ENCODE results near the gene ZCCHC7. TPM values are rescaled to one million over a fixed set of nuclear protein-coding genes. Genes with fewer than 3 reads are reported as not detected.
A peak's percentile ranks its signal among the peaks of the same experiment; 100 is the strongest.

The ZCCHC7 gene
- total RNA-seq, 1 donor from 2014 or later: 12.0 TPM

DNA sequence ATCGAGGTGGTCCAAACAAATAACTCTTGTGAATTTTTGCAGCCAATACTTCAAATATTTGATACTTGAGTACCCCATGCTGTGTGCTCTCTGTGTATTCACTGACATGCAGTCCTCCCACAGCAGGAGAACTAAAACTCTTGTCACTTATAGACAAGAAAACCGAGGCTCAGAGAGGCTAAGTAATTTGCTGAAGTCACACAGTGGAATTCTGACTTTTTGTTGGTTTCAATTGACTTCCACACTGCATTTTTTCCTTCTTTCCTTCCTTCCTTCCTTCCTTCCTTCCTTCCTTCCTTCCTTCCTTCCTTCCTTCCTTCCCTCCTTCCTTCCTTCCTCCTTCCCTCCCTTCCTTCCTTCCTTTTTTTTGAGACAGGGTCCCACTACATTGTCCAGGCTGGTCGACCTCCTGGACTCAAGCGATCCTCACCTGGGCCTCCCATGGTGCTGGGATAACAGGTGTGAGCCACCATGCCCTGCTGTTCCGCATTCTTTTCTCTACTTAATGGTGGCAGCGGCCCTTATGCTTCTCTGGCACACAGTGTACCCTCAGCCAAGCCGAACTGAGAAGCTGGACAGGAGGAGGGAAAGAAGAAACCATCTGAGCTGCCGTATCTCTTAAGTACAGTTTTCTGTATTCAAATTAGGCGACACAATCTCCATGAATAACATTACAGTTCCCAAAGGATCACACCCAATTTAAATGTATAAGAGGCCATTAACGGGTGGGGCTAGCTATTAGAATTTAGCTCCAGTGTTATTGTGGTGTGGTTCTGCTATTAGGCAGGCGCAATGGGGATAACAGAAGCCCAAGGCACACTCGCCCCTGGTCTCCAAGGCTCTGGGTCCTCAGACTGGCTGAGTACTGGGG, 263.7 kb downstream of the ZCCHC7 start:
- no peak for TF ChIP-seq CTCF (IDR thresholded peaks at IDR 0.05; ENCODE audit: unreplicated experiment)
- H3K4me1 Mint-ChIP-seq (ENCODE audit: unreplicated experiment): no peaks in the 10 kb centered on the region
- H3K9me3 Mint-ChIP-seq (ENCODE audit: unreplicated experiment): no peaks in the 10 kb centered on the region
- peaks cover 5% of the 10 kb centered on the region for H3K36me3 Mint-ChIP-seq (ENCODE audit: low read depth, unreplicated experiment)
- H3K27ac Mint-ChIP-seq (ENCODE audit: unreplicated experiment): no peak overlapping the region
- peaks cover 1% of the 10 kb centered on the region for H3K27me3 Mint-ChIP-seq (ENCODE audit: unreplicated experiment)
- H3K4me3 Mint-ChIP-seq (ENCODE audit: unreplicated experiment): no peak overlapping the region
- no peak for DNase-seq (ENCODE audit: low spot score)

GRCh38 chr9:37385286-37385685, 264.9 kb downstream of the ZCCHC7 start:
- H3K4me3 Mint-ChIP-seq (ENCODE audit: unreplicated experiment): no peak overlapping the region
- no peaks in the 10 kb centered on the region for H3K4me1 Mint-ChIP-seq (ENCODE audit: unreplicated experiment)
- H3K9me3 Mint-ChIP-seq (ENCODE audit: unreplicated experiment): no peaks in the 10 kb centered on the region
- H3K36me3 Mint-ChIP-seq (ENCODE audit: low read depth, unreplicated experiment): peaks cover 5% of the 10 kb centered on the region
- no peak for TF ChIP-seq CTCF (IDR thresholded peaks at IDR 0.05; ENCODE audit: unreplicated experiment)
- no peak overlapping the region for H3K27ac Mint-ChIP-seq (ENCODE audit: unreplicated experiment)
- peaks cover 1% of the 10 kb centered on the region for H3K27me3 Mint-ChIP-seq (ENCODE audit: unreplicated experiment)
- no peak for DNase-seq (ENCODE audit: low spot score)

- Mint-ChIP-seq H3K9me3 (ENCODE audit: unreplicated experiment) (no peaks in the 10 kb centered on the region), H3K4me1 (ENCODE audit: unreplicated experiment) (no peaks in the 10 kb centered on the region), H3K36me3 (ENCODE audit: low read depth, unreplicated experiment) (peaks cover 2% of the 10 kb centered on the region), H3K27me3 (ENCODE audit: unreplicated experiment) (peaks cover 1% of the 10 kb centered on the region), H3K4me3 (ENCODE audit: unreplicated experiment) (no peak overlapping the region), H3K27ac (ENCODE audit: unreplicated experiment) (no peak overlapping the region)
- TF ChIP-seq CTCF (IDR thresholded peaks at IDR 0.05; ENCODE audit: unreplicated experiment): no peak
- DNase-seq (ENCODE audit: low spot score): no peak
Observed at GRCh38 chr9:37386988-37387387, 266.6 kb downstream of the ZCCHC7 start.

- no peak overlapping the region for H3K4me3 Mint-ChIP-seq (ENCODE audit: unreplicated experiment)
- no peaks in the 10 kb centered on the region for H3K27me3 Mint-ChIP-seq (ENCODE audit: unreplicated experiment)
- H3K36me3 Mint-ChIP-seq (ENCODE audit: low read depth, unreplicated experiment): no peaks in the 10 kb centered on the region
- H3K9me3 Mint-ChIP-seq (ENCODE audit: unreplicated experiment): no peaks in the 10 kb centered on the region
- H3K4me1 Mint-ChIP-seq (ENCODE audit: unreplicated experiment): no peaks in the 10 kb centered on the region
- peak; percentile 23 for TF ChIP-seq CTCF (IDR thresholded peaks at IDR 0.05; ENCODE audit: unreplicated experiment)
- no peak overlapping the region for H3K27ac Mint-ChIP-seq (ENCODE audit: unreplicated experiment)
- DNase-seq (ENCODE audit: low spot score): peak; percentile 43
Observed at GRCh38 chr9:37390759-37391158, 270.4 kb downstream of the ZCCHC7 start.

DNA sequence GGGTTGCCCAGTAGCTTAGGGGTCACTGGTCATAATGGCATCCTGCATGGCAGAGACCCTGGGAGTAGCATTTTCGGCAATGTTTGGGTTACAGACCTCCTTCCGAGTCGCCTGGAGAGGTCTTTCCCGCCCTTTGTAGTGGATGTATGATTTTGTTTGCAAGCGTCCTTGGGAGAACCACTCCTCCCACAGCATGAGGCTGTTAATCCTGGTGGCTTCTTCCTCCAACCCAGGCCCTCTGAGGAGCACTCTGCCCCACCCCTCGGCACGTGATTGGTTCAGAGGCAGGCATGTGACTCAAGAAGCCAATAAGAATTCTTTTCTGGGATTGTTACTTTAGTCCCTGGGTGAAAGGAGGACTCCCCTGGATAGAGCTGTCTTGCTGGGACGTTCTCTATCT, 271.9 kb downstream of the ZCCHC7 start:
- Mint-ChIP-seq H3K4me1 (ENCODE audit: unreplicated experiment) (no peaks in the 10 kb centered on the region), H3K27me3 (ENCODE audit: unreplicated experiment) (no peaks in the 10 kb centered on the region), H3K27ac (ENCODE audit: unreplicated experiment) (no peak overlapping the region), H3K9me3 (ENCODE audit: unreplicated experiment) (no peaks in the 10 kb centered on the region), H3K36me3 (ENCODE audit: low read depth, unreplicated experiment) (no peaks in the 10 kb centered on the region), H3K4me3 (ENCODE audit: unreplicated experiment) (no peak overlapping the region)
- TF ChIP-seq CTCF (IDR thresholded peaks at IDR 0.05; ENCODE audit: unreplicated experiment): no peak
- no peak for DNase-seq (ENCODE audit: low spot score)
